LNCaP clone FGC (cell line): ENCODE data around the gene BLID.

ENCODE experiments used
- DNase-seq: peaks from one replicate; pipeline ENCODE4 v3.0.0-alpha.2; 2011; ENCODE audit warnings: low read depth
- H3K4me3 ChIP-seq: 2 replicates; pipeline ENCODE4 v1.5.1; 2011; ENCODE audit warnings: mild to moderate bottlenecking, low read depth, low read length, control low read depth
- CTCF ChIP-seq: IDR thresholded peaks from 2 replicates; pipeline ENCODE4 v1.5.1; 2012; ENCODE audit warnings: mild to moderate bottlenecking; ENCODE audit not compliant: control insufficient read depth, insufficient read depth; ENCODE audit errors: extremely low read depth

The BLID gene

DNA sequence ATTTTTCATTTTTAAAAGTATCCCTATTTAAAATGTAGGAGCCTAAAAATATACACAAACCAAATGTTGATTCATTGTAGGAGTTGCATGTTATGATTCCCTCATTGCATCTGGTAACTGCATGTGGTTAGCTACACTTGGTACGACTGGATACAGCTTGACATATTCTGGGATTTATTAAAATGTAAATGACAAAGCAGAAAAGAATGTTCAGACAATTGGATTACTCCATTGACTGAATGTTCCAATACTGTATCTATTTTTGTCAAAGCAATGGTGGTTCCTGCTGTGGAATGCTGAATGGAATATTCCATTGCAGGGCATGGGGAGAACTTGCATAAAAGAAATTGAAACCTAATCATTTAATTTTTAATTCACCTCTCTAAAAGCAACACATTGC, 30.8 kb downstream of the BLID start:
- H3K4me3 ChIP-seq = no peak overlapping the region
- no peak for TF ChIP-seq CTCF
- no peak for DNase-seq

DNA sequence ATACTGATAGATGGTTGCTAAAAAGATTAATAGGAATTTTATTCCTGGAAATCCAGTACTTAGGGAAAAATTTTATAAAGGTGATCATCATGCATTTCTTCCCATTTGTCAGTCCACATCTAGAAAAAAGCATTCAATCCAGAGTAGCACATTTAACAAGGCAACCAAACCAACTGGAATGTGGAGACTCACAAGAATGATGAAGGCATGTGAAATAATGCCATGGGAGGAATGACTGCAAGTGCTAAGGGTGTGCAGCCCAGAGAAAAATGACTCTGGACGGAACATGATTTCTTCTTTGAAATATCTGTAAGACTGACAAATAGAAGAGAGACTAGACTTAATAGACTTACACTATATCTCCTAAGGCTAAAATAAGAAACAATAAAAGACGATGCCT, 33.8 kb downstream of the BLID start:
- no peak for DNase-seq
- TF ChIP-seq CTCF = no peak

GRCh38 chr11:122081073-122081472, 34.9 kb downstream of the BLID start:
- no peak for DNase-seq
- no peak for TF ChIP-seq CTCF

More for the DNA sequence above, 33.8 kb downstream of the BLID start:
- H3K4me3 ChIP-seq = no peak overlapping the region

DNA sequence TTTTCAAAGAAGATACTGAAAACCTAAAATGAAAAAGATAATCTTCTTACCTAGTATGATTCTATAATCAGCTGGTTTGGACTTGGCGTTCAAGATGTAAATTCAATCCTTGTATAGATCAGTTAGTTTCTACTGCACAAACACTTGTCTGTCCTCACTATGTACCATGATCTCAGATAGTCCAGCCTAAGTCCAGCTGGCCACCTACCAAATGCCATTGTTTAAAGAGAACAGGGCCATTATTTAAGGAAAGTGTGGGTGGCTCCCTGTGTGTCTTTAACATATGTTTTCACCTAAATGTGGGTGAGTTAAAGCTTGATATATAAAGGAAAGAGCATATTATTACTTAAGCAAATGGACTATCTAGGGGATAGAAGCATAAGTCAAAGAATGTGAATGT, 38.6 kb downstream of the BLID start:
- TF ChIP-seq CTCF = no peak
- DNase-seq = no peak
- no peak overlapping the region for H3K4me3 ChIP-seq

More at GRCh38 chr11:122081073-122081472, 34.9 kb downstream of the BLID start:
- no peak overlapping the region for H3K4me3 ChIP-seq

DNA sequence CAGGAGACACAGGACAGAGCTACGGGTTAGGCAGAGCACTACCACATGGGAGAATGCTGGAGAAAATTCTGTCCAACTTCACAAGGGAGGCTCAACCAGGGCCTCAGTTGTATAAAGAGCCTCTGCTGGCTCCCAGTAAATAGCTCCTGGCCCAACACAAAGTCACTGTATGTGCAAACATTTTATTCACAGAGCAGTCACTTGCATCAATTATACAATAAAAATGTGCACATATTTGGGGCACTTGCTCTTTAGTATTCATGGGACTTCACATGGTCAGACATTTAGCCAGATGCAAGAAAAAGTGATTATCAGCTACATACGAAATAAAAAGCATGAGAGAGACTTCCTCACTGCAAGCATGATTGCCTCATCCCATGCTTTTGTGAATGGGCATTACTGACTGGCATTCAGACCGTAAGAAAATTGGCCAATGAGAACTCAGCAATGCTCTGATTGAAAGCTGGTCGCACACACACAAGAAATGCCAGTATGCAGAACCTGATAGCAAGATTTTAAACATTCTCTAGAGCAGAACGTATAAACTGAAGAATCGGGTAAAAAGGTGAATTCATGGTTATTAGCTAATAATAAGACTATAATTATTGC, 39.4 kb downstream of the BLID start:
- H3K4me3 ChIP-seq = no peak overlapping the region
- no peak for DNase-seq
- no peak for TF ChIP-seq CTCF

- H3K4me3 ChIP-seq = no peak overlapping the region
- no peak for TF ChIP-seq CTCF
- DNase-seq = no peak
Observed at GRCh38 chr11:122075016-122075415, 41.0 kb downstream of the BLID start.

DNA sequence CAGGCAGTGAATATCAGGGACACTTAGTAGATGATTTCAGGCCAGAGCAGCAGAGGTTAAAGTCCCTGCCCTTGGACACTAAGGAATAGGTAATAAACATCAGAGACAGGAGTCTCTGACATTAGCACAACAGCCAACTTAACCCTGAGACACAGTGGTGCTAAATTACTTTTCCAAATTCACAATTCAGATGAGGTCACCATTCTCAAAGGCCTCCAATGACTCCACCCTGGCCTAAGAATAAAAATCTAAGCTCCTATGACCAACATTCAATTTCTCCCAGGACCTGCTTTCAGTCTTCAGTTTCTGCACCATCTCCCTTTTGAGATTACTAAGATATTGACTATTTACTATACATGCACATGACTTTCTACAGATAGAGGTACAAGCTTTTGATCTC, 42.0 kb downstream of the BLID start:
- TF ChIP-seq CTCF = no peak
- H3K4me3 ChIP-seq = no peak overlapping the region
- no peak for DNase-seq
